GM06990 (cell line): ENCODE measurements around the gene PTPN7.

Experiments used
- DNase-seq: peaks from one replicate; pipeline ENCODE4 v3.0.0-alpha.2; 2011; ENCODE audit not compliant: insufficient read length; ENCODE audit errors: extremely low read depth
- H3K27me3 ChIP-seq: replicated peaks from 2 replicates; pipeline ENCODE4 v1.6.0; 2011; ENCODE audit warnings: low read length; ENCODE audit not compliant: control insufficient read depth, insufficient read depth
- H3K36me3 ChIP-seq: 2 replicates; pipeline ENCODE4 v1.5.1; 2011; ENCODE audit warnings: low read length; ENCODE audit not compliant: control insufficient read depth, insufficient read depth
- H3K4me3 ChIP-seq: replicated peaks from 2 replicates; pipeline ENCODE4 v1.5.1; 2011; ENCODE audit warnings: low read depth, mild to moderate bottlenecking, control low read depth, low read length
- CTCF ChIP-seq: IDR thresholded peaks from 2 replicates; pipeline ENCODE4 v1.5.1; 2011; ENCODE audit warnings: low read length, control low read depth, mild to moderate bottlenecking, inconsistent platforms; ENCODE audit not compliant: insufficient read depth, poor library complexity, severe bottlenecking

Gene PTPN7

GRCh38 chr1:202187697-202188407, 27.4 kb upstream of the PTPN7 start:
- Histone ChIP-seq H3K27me3 (no peaks in the 10 kb centered on the region; the same call in none of the 2 replicates), H3K4me3 (no peak overlapping the region), H3K36me3 (no peaks in the 10 kb centered on the region)
- no peak for DNase-seq
- TF ChIP-seq CTCF: no peak

GRCh38 chr1:202187041-202187671, 26.8 kb upstream of the PTPN7 start:
- no peak for DNase-seq
- TF ChIP-seq CTCF: no peak
- Histone ChIP-seq H3K27me3 (no peaks in the 10 kb centered on the region; the same call in 1 of the 2 replicates), H3K4me3 (no peak overlapping the region), H3K36me3 (no peaks in the 10 kb centered on the region)

DNA sequence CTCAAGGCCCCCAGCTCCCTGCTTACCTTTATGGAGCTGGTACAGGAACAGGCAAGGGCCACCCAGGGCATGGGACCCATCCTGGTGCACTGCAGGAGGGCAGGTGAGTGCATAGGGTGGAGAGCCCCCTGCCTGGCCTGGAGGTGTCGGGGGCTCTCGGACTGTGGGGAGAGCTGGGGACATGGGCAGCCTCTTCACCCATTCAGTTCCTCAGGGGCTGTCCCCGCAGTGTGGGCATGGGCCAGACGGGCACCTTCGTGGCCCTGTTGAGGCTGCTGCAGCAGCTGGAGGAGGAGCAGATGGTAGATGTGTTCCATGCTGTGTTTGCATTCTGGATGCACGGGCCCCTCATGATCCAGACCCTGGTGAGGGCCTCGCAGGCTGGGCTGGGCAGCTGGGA, 25.9 kb upstream of the PTPN7 start:
- DNase-seq: no peak
- Histone ChIP-seq H3K4me3 (no peak overlapping the region), H3K27me3 (no peaks in the 10 kb centered on the region; the same call in 1 of the 2 replicates), H3K36me3 (no peaks in the 10 kb centered on the region)
- TF ChIP-seq CTCF: no peak

- Histone ChIP-seq H3K27me3 (no peaks in the 10 kb centered on the region; the same call in 1 of the 2 replicates), H3K36me3 (no peaks in the 10 kb centered on the region), H3K4me3 (no peak overlapping the region)
- DNase-seq: peak; percentile 48
- TF ChIP-seq CTCF: peak; percentile 98
These were observed 24.5 kb upstream of the PTPN7 start for GRCh38 chr1:202184750-202185460.

- Histone ChIP-seq H3K36me3 (no peaks in the 10 kb centered on the region), H3K27me3 (no peaks in the 10 kb centered on the region; the same call in 1 of the 2 replicates), H3K4me3 (no peak overlapping the region)
- no peak for TF ChIP-seq CTCF
- no peak for DNase-seq
These were observed 21.9 kb upstream of the PTPN7 start for GRCh38 chr1:202182040-202182877.
